Caco-2 (cell line): ENCODE results near the gene SLC51B. TPM values are rescaled to one million over a fixed set of nuclear protein-coding genes. Genes with fewer than 3 reads are reported as not detected.

ENCODE experiments used
- Bru-seq: library from RNA; stranded (reverse); fragments of 400-500 nt; gene quantifications from one replicate; lab custom pipeline; 2021; lab: Mats Ljungman, UMichigan
- BruChase-seq, 2 experiments: library from RNA; stranded (reverse); fragments of 400-500 nt; gene quantifications; one replicate each; lab custom pipeline; 2021; lab: Mats Ljungman, UMichigan
- BruUV-seq: library from RNA; stranded (reverse); fragments of 400-500 nt; replicated peaks from 2 replicates; lab custom pipeline; 2021; lab: Mats Ljungman, UMichigan
- CTCF ChIA-PET: fragments of 300-600 bp; sonication (Branson Sonifier 250); formaldehyde crosslinking; loops from one replicate; lab custom pipeline; 2022; ENCODE audit warnings: antibody characterized with exemption; lab: Charles Lee
- POLR2A ChIA-PET: fragments of 300-600 bp; sonication (Branson Sonifier 250); formaldehyde crosslinking; loops from one replicate; lab custom pipeline; 2022; ENCODE audit warnings: antibody characterized with exemption; lab: Charles Lee
- DNase-seq, 2 experiments: peaks; one replicate each; pipeline versions ENCODE4 v3.0.0 to v3.0.0-alpha.2; 2020 to 2022
- H3K27me3 ChIP-seq: replicated peaks from 2 replicates; pipeline ENCODE4 v1.6.0; 2011; ENCODE audit warnings: low read length; ENCODE audit not compliant: control insufficient read depth, insufficient read depth
- H3K36me3 ChIP-seq: 2 replicates; pipeline ENCODE4 v1.5.1; 2011; ENCODE audit warnings: low read length; ENCODE audit not compliant: control insufficient read depth, insufficient read depth
- H3K4me1 ChIP-seq: fragments of 250-450 bp; sonication (Bioruptor Pico); 2 replicates; pipeline ENCODE4 v1.5.1; 2020; ENCODE audit warnings: mild to moderate bottlenecking
- H3K4me3 ChIP-seq: 2 replicates; pipeline ENCODE4 v1.5.1; 2011; ENCODE audit warnings: low read depth, mild to moderate bottlenecking, control low read depth, low read length
- H3K9me3 ChIP-seq: fragments of 250-450 bp; sonication (Bioruptor Pico); 2 replicates; pipeline ENCODE4 v1.5.1; 2020; ENCODE audit warnings: mild to moderate bottlenecking, moderate library complexity
- H3K27ac Mint-ChIP-seq: one replicate; pipeline ENCODE4 v1.8.0; 2022; ENCODE audit warnings: mixed read lengths; ENCODE audit not compliant: unreplicated experiment
- H3K27me3 Mint-ChIP-seq: one replicate; pipeline ENCODE4 v1.8.0; 2022; ENCODE audit warnings: mixed read lengths; ENCODE audit not compliant: insufficient read depth, unreplicated experiment
- H3K36me3 Mint-ChIP-seq: one replicate; pipeline ENCODE4 v1.8.0; 2022; ENCODE audit warnings: mild to moderate bottlenecking, mixed read lengths; ENCODE audit not compliant: insufficient read depth, unreplicated experiment
- H3K4me1 Mint-ChIP-seq: one replicate; pipeline ENCODE4 v1.8.0; 2022; ENCODE audit warnings: low read depth, mixed read lengths; ENCODE audit not compliant: unreplicated experiment
- H3K4me3 Mint-ChIP-seq: one replicate; pipeline ENCODE4 v1.8.0; 2022; ENCODE audit warnings: mild to moderate bottlenecking, moderate library complexity, mixed read lengths; ENCODE audit not compliant: unreplicated experiment
- H3K9me3 Mint-ChIP-seq: one replicate; pipeline ENCODE4 v1.8.0; 2022; ENCODE audit warnings: mixed read lengths; ENCODE audit not compliant: unreplicated experiment
- CTCF ChIP-seq, 2 experiments: fragments of 200-600 bp in 1 of 2; IDR thresholded peaks; 1 replicate in 1 of 2; 2 replicates in 1 of 2; pipeline versions ENCODE4 v1.5.1 to v1.8.0; 2011 to 2022; ENCODE audit warnings: antibody characterized with exemption in 1 of 2, control low read depth in 1 of 2, inconsistent platforms in 1 of 2, low read depth in 1 of 2, low read length in 1 of 2, mild to moderate bottlenecking in 1 of 2, moderate library complexity in 1 of 2; ENCODE audit not compliant: insufficient read depth in 1 of 2, severe bottlenecking in 1 of 2, unreplicated experiment in 1 of 2
- intact Hi-C: fragments of 100-400 bp; cut with micrococcal nuclease; formaldehyde crosslinking; loops from one replicate; pipeline ENCODE4 v1.10.0; 2022; ENCODE audit not compliant: unreplicated experiment
- long read RNA-seq: library from polyadenylated mRNA; stranded (forward); transcript quantifications from one replicate; pipeline ENCODE4 v2.0.0, GENCODE V29; 2022
- total RNA-seq: library from RNA; stranded (reverse); gene quantifications from 2 replicates; pipeline ENCODE4 v1.2.3, GENCODE V29; 2022

The SLC51B gene
- total RNA-seq = 15.4 and 17.1 TPM in 2 replicates
- percentile 66 among the genes with signal in this experiment for Bru-seq, nascent RNA
- BruChase-seq, experiment 1, labeled RNA remaining after a 2-hour chase = percentile 60 among the genes with signal in this experiment
- BruChase-seq, experiment 2, labeled RNA remaining after a 6-hour chase = percentile 70 among the genes with signal in this experiment
- long read RNA-seq, transcript SLC51B-201 (4 exons, 940 nt) = major isoform, 23 of 25 reads
- long read RNA-seq, partial matches to known transcripts = 0 of 25 reads
- long read RNA-seq, other reads (novel, unspliced or antisense) = 2 of 25 reads

- peak; percentile 91 to 96 for DNase-seq
- CTCF ChIA-PET = interaction anchor here (0.6 to 3.9 kb wide), 8 partner anchors 10 to 324 kb away, joined by 3 to 41 read pairs (median 6); no protein-coding TSS in a partner anchor
- peaks cover 7% of the 10 kb centered on the region for H3K36me3 Mint-ChIP-seq
Observed at GRCh38 chr15:65044724-65045481, at the start of gene SLC51B. Gene SLC51B, plus strand, starts transcription at chr15:65045387. Its CDS starts 4,618 bp downstream, at chr15:65050005.

GRCh38 chr15:64997066-64997465 lies 48.1 kb upstream of the SLC51B start:
- Histone ChIP-seq H3K36me3 (no peaks in the 10 kb centered on the region), H3K4me1 (no peaks in the 10 kb centered on the region), H3K4me3 (no peak overlapping the region), H3K27me3 (no peaks in the 10 kb centered on the region), H3K9me3 (no peaks in the 10 kb centered on the region)
- no TSS peak for BruUV-seq
- intact Hi-C loops = no loop called here
- TF ChIP-seq CTCF (IDR thresholded peaks at IDR 0.05; ENCODE audit: insufficient read depth in 1 of 2, low read depth in 1 of 2, low read length in 1 of 2, severe bottlenecking in 1 of 2, unreplicated experiment in 1 of 2) = no peak
- no peak overlapping the region for H3K4me3 Mint-ChIP-seq
- no peak for DNase-seq
- no peaks in the 10 kb centered on the region for H3K9me3 Mint-ChIP-seq
- no peaks in the 10 kb centered on the region for H3K4me1 Mint-ChIP-seq
- H3K36me3 Mint-ChIP-seq = no peaks in the 10 kb centered on the region
- ChIA-PET CTCF (no interaction called here), POLR2A (no interaction called here)
- no peaks in the 10 kb centered on the region for H3K27me3 Mint-ChIP-seq
- H3K27ac Mint-ChIP-seq = no peak overlapping the region

More at GRCh38 chr15:65044724-65045481, at the start of gene SLC51B:
- Histone ChIP-seq H3K36me3 (no peaks in the 10 kb centered on the region), H3K9me3 (no peaks in the 10 kb centered on the region), H3K4me3 (peak within 1 kb of the TSS; percentile 29), H3K27me3 (no peaks in the 10 kb centered on the region), H3K4me1 (peaks cover 59% of the 10 kb centered on the region)
- H3K9me3 Mint-ChIP-seq = no peaks in the 10 kb centered on the region
- peak within 1 kb of the TSS; percentile 70 for H3K27ac Mint-ChIP-seq
- H3K27me3 Mint-ChIP-seq = no peaks in the 10 kb centered on the region
- no TSS peak for BruUV-seq
- intact Hi-C loops = loop anchor here (1.0 kb wide), 3 partner anchors 9 to 44 kb away; no protein-coding TSS in a partner anchor
- H3K4me1 Mint-ChIP-seq = peaks cover 44% of the 10 kb centered on the region
- TF ChIP-seq CTCF (IDR thresholded peaks at IDR 0.05; ENCODE audit: insufficient read depth in 1 of 2, low read depth in 1 of 2, low read length in 1 of 2, severe bottlenecking in 1 of 2, unreplicated experiment in 1 of 2) = no peak
- POLR2A ChIA-PET = interaction anchor here (0.5 to 1.7 kb wide), 4 partner anchors 8 to 141 kb away, joined by 3 to 9 read pairs (median 6); partner anchors contain the start of gene CLPX
- peak within 1 kb of the TSS; percentile 61 for H3K4me3 Mint-ChIP-seq

GRCh38 chr15:64997745-64998375 lies 47.3 kb upstream of the SLC51B start:
- DNase-seq = no peak
- Mint-ChIP-seq H3K36me3 (peaks cover 5% of the 10 kb centered on the region), H3K27ac (no peak overlapping the region), H3K4me3 (no peak overlapping the region), H3K4me1 (no peaks in the 10 kb centered on the region), H3K9me3 (no peaks in the 10 kb centered on the region), H3K27me3 (no peaks in the 10 kb centered on the region)
- no peaks in the 10 kb centered on the region for H3K27me3 ChIP-seq
- TF ChIP-seq CTCF (IDR thresholded peaks at IDR 0.05; ENCODE audit: insufficient read depth in 1 of 2, low read depth in 1 of 2, low read length in 1 of 2, severe bottlenecking in 1 of 2, unreplicated experiment in 1 of 2) = no peak
- no peak overlapping the region for H3K4me3 ChIP-seq
- H3K4me1 ChIP-seq = no peaks in the 10 kb centered on the region
- H3K9me3 ChIP-seq = no peaks in the 10 kb centered on the region
- no peaks in the 10 kb centered on the region for H3K36me3 ChIP-seq
- CTCF ChIA-PET = no interaction called here
- no TSS peak for BruUV-seq
- POLR2A ChIA-PET = no interaction called here
- intact Hi-C loops = no loop called here
